Cortex of kidney (tissue), 1 donor: ENCODE data around the gene VSTM4.

Source experiments
- DNase-seq: peaks from one replicate; lab custom pipeline; 2025; lab: John Stamatoyannopoulos, UW

VSTM4 gene

DNA sequence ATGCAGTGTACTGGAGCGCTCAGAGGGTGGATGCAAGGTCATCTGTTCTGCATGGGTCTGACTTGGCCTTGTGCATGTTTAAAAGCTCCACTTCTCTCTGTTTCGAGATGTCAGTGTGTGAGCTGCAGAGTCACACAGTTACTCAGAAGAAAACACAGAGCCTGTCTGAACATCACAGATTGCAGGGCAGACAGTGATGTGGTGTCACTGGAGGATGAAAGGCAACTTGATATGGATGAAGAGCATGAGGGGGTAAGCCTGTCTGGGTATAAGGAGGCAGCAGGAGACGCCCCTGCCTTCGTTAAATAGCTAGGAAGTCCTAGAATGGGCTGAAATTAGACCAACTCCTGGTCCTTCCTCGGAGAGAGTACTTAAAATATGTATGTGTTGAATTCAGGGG lies 108.2 kb downstream of the VSTM4 start:
- no peak for DNase-seq

DNA sequence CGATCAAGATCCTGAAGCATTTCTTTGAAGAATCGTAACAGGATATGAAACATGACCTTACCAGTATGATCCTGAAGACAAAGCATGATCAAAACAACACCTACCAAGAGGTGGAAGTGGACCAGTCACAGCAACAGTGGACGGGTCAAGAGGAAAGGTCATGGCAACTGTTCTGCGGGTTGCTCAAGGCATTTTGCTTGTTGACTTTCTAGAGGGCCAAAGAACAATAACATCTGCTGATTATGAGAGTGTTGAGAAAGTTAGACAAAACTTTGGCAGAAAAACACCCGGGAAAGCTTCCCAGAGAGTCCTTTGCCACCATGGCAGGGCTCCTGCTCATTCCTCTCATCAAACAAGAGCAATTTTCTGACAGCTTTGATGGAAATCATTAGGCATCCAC lies 110.1 kb downstream of the VSTM4 start:
- DNase-seq: no peak

DNA sequence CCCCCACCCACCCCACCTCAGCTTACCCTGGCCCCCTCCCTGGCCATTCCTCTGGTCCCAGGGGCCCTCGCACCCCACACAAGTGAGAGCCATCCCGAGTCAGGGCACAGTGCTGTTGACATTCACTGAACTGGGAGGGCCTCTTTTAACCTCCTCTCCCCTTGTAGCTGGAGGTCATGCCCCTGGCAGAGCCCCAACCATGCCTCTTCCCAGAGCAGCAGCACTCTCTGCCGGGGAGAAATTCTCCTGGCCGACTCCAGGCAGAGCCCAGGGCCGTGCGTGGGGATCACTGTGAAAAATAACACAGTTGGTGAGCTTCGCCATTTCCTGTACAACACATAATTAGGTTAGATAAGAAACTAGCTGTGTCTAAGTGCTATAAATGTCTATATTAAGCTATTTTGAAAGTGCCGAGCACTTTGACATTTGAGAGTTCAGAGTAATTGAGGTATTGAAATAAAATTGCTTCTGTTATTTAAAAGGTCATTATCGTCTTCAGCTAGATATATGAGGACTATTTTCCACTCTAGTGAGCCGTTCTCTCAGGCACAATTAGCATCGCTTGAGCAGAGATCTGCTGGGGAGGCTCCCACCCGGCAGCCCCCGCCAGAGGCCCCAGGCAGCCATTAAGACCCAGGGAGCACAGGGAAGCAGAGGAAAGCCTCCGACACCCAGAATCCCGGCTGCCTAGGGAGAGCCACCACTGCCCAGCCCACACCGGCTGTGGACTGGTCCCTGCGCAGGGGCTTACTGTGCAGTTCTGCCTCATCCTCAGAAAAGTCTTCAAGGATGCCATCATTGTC lies 113.3 kb downstream of the VSTM4 start:
- no peak for DNase-seq

DNA sequence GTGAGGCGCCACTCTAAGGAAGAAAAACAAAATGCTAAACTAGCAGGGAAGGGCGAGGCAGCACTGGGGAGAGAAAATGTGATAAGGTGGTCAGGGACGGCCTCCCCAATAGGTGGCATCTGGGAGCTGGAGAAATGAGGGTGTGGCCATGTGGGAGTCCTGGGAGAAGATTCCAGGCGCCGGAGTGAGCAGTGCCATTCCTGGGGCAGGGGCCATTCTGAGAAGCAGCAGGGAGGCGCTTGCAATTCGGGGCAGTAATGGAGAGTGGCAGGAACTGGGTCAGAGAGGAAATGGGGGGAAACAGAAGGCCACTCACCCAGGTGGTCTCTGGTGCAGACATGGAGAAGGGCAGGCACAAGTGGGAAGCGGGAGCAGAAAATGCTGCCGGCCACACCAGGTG lies 113.9 kb downstream of the VSTM4 start:
- no peak for DNase-seq

DNA sequence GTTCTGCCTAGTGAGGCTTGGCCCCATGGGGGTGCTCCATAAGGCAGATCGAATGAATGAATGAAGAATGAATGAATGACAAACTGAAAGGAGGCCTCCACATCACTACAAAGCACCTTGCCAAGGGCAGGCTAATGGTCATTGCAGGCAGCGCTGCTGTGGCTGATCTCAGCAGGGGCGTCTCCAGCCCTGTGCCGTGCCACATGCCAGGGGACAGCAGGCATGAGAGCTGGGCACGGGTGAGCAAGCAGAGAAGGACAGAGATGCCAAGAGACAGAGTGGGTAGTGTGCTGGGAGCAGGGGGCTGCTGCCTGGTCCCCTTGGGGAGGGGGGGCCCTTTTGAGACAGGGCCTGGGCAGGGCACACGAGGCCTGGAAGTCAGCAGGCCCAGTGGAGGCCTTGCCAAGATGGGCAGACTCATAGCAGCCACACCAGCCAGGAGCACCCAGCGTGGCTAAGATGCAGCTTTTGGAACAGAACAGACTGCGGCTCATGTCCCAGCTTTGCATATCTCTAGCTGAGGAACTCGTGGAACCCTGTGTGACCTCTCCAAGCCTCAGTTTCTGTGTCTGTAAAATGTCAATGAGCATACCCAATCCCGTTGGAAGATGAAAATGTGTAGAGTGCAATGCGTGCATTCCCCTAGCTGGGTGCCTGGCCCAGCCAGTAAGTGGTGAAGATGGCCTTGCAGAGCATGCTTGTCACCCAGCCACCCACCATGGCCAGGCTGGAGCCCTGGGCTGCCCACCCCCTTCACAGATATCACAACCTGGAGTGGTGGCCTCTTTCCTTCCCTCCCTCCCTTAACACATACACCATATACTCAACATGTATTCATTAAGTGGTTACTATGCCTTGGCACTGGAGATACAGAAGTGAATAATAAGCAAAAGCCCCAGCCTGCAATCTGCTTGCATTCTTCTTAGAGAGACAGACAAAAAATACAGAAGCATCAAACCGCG lies 114.6 kb downstream of the VSTM4 start:
- DNase-seq: no peak

DNA sequence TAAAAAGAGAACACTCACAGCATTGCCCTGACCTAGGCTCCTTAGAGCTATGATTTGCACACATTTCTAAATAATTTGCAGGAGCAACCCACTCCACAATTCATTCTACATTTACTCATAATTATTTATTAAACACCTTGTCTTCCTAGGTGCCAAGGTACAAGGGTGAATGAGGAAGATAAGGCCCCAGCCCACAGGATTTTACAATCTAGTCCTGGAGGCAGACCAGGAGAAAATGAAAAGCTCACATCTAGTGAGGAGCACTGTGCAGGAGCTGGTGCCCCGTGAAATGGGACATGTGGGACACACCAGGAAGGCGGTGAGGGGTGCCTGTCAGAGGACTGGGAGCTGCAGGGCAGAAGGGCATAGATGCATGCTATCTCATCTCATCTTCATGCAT lies 116.0 kb downstream of the VSTM4 start:
- no peak for DNase-seq

DNA sequence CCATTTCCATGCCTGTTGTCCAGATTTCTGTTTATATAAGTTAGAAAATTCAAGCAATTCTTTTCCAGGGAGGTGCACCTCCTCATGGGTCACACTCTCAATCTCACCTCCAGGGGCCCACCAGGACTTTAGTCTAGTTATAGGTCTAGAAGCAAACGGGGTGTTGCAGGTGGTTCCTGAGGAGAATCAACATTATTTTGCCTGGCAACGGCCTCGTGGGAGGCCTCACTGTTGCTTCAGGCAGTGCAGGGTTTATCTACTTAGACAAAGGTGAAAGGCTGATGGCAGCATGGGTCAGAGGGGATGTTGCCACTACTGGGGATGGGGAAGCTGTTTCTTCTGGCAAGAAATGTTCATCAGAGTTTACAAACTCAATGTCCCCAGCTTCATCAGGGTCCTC lies 119.0 kb downstream of the VSTM4 start:
- DNase-seq: no peak

DNA sequence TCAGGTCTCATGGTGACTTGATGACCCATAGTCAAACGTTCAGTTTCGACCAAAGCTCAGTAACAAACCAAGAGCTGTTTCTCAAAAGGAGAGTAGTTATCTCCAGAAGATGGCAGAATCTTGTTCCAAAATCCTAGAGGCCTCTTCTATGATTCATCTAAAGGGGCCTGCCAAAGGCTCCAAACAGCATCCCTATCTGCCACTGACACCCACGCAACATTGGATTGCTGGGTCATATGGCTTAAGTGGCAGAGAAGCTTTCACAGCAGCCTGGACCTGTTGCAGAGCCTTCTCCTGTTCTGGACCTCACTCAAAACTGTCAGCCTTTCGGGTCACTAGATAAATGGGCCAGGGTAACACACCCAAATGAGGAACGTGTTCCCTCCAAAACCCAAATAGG lies 121.7 kb downstream of the VSTM4 start:
- no peak for DNase-seq

DNA sequence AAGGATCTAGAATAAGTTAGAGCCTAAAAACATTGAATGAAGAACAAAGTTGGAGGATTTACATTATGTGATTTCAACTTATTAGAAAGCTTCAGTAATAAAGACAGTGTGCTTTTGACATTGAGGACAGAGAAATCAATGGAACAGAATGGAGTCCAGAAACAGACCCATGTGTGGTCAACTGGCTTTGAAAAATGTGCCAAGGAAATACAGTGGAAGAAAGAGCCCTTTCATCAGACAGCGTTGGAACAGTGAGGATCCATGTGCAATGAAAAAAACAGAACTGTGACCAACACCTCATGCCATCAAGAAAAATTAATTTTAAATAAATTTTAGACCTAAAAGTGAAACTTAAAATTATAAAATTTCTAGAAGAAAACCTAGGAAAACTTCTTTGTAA lies 125.1 kb downstream of the VSTM4 start:
- DNase-seq: no peak

DNA sequence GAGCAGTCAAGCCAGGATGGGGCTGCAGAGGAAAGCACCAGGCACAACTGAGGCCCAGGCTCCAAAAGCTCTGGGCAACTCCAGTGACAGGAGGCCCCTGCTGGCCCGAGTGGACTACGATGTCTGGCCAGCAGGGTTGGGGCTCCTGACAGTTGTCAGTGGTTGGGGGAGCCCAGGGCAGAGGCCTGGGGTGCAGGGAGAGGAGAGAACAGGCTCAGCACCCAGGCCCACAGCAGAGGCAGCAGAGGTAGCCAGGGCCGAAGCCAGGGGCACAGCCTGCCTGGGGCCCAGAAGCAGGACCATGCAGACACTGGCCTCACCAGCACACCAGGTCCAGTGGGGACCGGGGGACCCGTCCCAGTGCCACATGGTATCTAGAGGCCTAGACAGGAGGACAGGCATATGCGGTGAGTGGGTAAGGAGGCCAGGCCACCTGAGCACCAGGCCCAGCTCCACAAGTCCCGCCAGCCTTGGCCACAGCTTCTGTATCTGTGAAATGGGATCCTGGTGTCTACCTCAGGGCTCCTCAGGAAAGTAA lies 129.6 kb downstream of the VSTM4 start:
- DNase-seq: no peak

DNA sequence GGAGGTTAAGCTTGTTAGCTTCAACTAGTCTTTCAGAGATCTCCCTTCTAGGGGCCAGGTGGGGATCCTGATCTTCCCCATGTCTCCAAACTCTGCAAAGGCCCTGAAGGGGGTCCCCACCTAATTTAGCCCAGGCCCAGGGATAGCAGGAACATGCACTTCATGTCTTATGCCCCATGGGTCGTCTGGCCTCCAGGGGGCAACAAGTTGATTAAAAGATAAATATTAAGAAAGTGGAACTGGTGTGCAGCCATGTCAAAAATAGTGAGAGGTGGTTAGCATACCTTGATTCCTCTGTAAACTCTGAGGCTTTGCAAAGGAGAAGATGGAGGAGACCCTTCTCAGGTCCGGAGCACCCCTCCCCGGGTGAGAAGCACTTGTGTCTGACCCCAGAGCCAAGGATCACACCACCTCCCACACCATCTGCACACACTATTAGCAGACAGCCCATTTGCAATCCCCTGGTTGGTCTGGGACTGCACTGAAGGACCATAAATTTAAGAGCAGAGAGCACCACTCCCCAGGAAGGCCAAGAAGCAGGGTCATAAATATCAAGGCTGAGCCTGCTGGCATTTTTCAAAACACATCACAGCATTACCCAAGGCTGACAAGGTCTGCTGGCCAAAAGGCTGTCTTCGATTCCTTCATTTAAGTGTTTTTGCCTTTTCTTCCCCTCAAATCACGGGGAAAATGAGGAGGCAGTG lies 131.5 kb downstream of the VSTM4 start:
- DNase-seq: no peak

DNA sequence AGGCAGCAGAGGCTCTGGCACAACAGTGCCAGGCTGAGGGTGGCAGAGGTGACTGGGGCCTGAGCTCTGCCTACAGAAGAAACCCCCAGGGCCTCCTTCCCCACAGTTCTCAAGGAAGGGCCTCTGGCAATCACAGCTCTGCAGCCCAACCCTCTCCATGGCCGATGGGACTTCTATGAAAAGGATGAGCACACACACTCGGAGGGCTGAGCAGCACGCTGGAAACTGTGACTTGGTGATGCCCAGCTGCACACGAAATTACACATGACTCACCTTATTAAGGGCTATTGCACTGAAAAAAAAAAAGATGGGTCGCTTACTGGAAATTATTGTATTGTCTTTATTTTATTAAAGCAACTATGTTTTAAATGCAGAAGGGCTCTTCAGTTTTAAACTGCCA lies 132.7 kb downstream of the VSTM4 start:
- DNase-seq: no peak

DNA sequence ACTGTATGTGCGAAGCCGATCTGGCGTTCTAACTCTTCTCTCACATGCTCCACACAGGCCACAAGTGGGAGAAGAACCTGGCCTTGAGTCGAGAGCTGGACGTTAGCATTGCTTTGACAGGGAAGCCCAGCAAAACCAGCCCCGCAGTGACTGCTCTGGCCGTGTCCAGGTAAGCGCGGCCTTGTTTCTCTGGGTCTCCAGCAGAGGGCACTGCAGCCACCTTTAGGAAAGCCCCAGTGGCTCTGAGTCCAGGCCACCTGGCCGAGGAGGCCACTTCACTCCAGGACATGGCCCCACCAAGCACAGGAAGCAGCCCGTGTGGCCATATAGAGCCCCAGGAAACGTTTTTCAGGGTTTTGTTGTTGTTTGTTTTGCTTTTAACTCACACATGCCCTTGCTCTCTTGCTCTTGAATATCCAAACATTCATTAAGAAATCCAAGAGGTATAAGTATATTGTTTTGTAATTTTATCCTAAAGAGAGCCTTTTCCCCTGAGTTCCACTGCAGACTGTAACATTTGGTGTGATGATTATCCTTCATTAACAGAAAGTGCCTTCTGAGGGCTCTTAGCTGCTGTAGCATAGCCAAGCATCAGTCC lies 133.9 kb downstream of the VSTM4 start:
- no peak for DNase-seq

DNA sequence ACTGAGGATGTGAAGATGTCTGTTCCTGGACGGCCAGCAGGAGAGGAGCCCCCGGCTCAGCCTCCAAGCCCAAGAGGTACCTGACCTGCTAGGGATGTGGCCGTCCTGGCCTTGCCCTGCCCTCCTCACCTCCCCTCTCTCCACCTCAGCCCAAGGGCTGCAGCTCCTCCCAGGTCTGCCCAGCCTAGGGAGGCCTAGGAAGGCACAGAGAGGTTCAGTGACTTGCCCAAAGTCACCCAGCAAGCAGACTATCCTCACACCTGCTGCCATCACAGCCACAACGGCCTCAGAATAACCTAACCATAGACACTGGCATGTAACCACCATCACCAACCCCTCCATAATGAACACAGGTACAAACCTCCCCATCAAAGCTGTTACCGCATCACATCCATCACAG lies 137.0 kb downstream of the VSTM4 start:
- DNase-seq: no peak

DNA sequence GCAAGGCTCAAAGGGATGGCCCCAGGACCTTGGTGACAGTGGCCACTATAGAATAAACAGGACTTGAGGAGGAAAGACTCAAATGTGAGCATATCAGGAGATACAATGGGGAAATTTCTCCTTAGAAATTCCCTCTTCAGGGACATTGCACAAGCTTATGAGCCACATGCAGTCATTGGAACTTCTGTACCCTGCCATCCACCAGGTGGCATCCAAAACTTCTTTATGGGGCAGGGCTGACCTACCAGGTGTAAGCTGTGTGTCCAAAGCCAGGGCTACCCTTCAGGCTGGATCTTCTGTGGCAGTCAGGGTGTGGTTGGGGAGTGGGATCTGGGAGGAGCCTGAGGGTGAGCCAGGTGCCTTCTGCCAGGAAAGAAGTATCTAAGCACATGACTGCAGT lies 139.1 kb downstream of the VSTM4 start:
- DNase-seq: no peak

DNA sequence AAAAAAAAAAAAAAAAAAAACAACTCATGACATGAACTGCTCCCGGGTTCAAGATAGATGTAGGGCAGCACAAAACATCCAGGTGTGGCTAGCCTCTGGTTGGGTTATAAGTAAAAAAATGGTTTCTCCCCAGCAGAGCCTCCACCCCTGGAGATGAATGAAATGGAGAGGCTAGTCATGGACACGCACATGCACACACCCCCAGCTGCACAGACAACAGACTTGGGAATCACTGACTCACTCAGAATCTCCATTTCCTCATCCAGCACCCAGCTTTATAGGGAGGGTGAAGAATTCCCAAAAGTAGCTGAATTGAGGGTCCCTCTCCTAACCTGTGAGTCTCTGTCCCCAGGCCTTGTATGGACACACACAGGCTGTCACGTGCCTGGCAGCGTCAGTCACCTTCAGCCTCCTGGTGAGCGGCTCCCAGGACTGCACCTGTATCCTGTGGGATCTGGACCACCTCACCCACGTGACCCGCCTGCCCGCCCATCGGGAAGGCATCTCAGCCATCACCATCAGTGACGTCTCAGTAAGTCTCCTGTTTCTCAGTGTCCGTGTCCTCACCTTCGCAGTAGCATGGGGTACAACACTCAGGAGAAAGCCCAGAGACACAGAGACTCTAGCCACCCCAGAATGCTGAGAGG lies 140.7 kb downstream of the VSTM4 start:
- no peak for DNase-seq

DNA sequence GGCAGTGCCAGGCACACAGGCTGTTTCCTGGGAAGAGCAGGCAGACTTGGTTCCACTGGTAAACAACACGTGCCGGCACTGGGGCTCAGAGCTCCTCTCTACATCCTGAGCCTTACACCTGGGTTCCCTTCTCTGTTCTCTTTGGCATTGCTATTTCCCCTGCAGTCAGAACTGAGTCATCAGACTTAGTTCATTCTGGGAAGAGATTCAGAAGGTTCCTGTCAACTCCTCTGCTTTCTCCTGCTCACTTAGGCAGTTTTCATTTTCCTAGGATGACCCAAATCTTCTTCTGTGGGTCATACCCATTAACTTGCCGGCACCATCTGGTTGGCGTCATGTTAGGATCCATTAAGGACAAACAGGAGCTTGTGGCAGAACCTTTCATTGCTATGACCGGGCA lies 142.3 kb downstream of the VSTM4 start:
- no peak for DNase-seq

DNA sequence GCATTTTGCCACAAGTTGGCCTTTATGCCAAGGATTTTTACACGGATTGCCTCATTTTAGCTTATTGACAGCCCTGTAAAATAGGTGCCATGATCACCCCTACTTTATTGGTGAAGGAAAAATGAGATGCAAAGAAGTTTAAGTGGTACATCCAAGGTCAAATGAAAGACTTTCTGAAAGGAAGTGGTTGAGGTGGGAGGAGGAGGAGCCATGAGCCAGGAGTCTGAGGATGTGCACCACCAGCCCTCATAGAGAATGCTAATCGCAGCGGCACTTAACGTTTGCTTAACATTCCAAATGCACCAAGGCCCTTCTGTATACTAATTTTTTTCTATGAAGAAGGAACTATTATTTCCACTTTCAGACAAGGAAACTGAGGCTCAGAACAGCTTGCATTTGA lies 144.7 kb downstream of the VSTM4 start:
- no peak for DNase-seq

DNA sequence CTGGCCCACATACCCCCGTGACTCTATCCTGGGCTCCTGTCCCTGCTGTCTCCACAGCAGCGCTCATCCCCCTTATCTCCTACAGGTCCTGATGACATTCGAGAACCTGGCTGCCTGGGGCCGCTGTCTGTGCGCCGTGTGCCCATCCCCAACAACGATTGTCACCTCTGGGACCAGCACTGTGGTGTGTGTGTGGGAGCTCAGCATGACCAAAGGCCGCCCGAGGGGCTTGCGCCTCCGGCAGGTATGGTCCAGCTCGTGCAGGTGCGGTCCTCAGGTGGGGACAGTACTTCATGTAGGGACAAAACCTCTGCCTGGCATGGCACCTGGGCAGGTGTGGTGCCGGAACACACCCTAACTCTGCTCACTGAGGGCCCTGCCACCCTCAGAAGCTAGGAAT lies 145.3 kb downstream of the VSTM4 start:
- DNase-seq: no peak

DNA sequence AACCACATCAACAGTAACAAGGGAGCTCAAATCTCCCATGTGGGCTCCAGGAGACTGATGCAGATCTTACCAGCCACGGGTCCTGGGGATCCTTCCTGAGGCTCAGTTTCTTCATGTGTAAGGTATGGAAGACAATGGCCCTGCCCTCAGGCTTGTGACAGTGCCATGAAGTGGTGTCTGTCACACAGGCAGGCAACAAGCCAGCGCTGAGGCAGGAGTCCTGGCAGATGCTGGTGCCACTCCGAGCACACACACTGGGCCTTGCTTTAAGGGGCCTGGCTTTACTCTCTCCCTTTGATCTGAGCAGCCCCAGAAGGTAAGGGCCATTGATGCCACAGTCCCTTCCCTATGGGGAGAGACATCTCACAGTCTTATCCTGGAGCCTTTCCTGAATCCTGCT lies 147.3 kb downstream of the VSTM4 start:
- no peak for DNase-seq

DNA sequence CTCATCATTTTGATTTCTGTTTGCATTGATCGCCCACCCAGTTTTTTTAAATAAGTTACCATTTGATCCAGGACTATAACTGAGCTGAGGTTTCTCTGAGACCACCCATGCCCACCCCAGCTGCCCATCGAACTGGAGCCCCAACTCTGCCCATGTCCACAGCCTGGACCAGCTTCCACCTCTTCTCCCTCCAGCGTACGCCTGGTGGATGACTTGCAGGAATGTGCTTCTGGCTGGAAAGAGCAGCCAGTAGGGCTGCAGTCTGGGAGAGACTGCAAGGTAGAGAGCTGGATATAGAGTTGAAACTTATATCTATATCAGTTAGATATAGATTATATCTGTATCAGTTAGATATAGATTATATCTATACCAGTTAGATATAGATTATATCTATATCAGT lies 149.9 kb downstream of the VSTM4 start:
- no peak for DNase-seq
